Muscle layer of duodenum (tissue), 2 donors: ENCODE measurements around the gene MAN2A2.

Source experiments
- H3K27ac ChIP-seq: one replicate; pipeline ENCODE4 v1.7.0; 2013; ENCODE audit warnings: mild to moderate bottlenecking, low read length
- H3K27me3 ChIP-seq: one replicate; pipeline ENCODE4 v1.7.0; 2013; ENCODE audit warnings: low read depth, mild to moderate bottlenecking, control low read depth, low read length
- H3K36me3 ChIP-seq, 2 donors: one replicate each; pipeline ENCODE4 v1.7.0; 2013; ENCODE audit warnings: low read length in 2 of 2, control low read depth in 1 of 2, mild to moderate bottlenecking in 1 of 2; ENCODE audit not compliant: insufficient read depth in 2 of 2, control insufficient read depth in 1 of 2
- H3K4me1 ChIP-seq, 2 donors: one replicate each; pipeline ENCODE4 v1.7.0; 2013; ENCODE audit warnings: low read length in 2 of 2, mild to moderate bottlenecking in 2 of 2, control low read depth in 1 of 2, moderate library complexity in 1 of 2; ENCODE audit not compliant: insufficient read depth in 2 of 2, control insufficient read depth in 1 of 2
- H3K4me3 ChIP-seq, 2 donors: one replicate each; pipeline ENCODE4 v1.7.0; 2013; ENCODE audit warnings: low read length in 2 of 2, low read depth in 1 of 2, mild to moderate bottlenecking in 1 of 2
- H3K9me3 ChIP-seq, 2 donors: one replicate each; pipeline ENCODE4 v1.7.0; 2013; ENCODE audit warnings: low read length in 2 of 2, control low read depth in 1 of 2, mild to moderate bottlenecking in 1 of 2; ENCODE audit not compliant: control insufficient read depth in 1 of 2
- donor health status: healthy.

Gene MAN2A2

GRCh38 chr15:90954712-90955623 is 51.9 kb downstream of the MAN2A2 start, which contains the start of gene RCCD1:
RCCD1 (plus strand) TSS chr15:90954884; CDS start chr15:90956735, 1,851 bp downstream.
- H3K36me3 ChIP-seq, result peaks cover 27 to 40% of the 10 kb centered on the region in 2 donors
- H3K4me3 ChIP-seq, result peak within 1 kb of the TSS; percentile 81 to 88
- no peaks in the 10 kb centered on the region for H3K27me3 ChIP-seq
- no peaks in the 10 kb centered on the region for H3K9me3 ChIP-seq
- peaks cover 7 to 26% of the 10 kb centered on the region in 2 donors for H3K4me1 ChIP-seq
- H3K27ac ChIP-seq, result peak within 1 kb of the TSS; percentile 94

- Histone ChIP-seq H3K4me3 (peak overlapping the region in 1 of 2 donors; percentile 88), H3K27me3 (no peaks in the 10 kb centered on the region), H3K36me3 (peaks cover 22 to 35% of the 10 kb centered on the region in 2 donors), H3K9me3 (no peaks in the 10 kb centered on the region), H3K27ac (no peak overlapping the region), H3K4me1 (peaks cover 7 to 26% of the 10 kb centered on the region in 2 donors)
Observed at GRCh38 chr15:90955624-90956273, 52.6 kb downstream of the MAN2A2 start.

GRCh38 chr15:90956274-90957030 is 53.4 kb downstream of the MAN2A2 start:
- H3K27ac ChIP-seq, result no peak overlapping the region
- no peaks in the 10 kb centered on the region for H3K9me3 ChIP-seq
- H3K27me3 ChIP-seq, result no peaks in the 10 kb centered on the region
- peaks cover 7 to 26% of the 10 kb centered on the region in 2 donors for H3K4me1 ChIP-seq
- peaks cover 20 to 35% of the 10 kb centered on the region in 2 donors for H3K36me3 ChIP-seq
- H3K4me3 ChIP-seq, result peak overlapping the region in 1 of 2 donors; percentile 84

DNA sequence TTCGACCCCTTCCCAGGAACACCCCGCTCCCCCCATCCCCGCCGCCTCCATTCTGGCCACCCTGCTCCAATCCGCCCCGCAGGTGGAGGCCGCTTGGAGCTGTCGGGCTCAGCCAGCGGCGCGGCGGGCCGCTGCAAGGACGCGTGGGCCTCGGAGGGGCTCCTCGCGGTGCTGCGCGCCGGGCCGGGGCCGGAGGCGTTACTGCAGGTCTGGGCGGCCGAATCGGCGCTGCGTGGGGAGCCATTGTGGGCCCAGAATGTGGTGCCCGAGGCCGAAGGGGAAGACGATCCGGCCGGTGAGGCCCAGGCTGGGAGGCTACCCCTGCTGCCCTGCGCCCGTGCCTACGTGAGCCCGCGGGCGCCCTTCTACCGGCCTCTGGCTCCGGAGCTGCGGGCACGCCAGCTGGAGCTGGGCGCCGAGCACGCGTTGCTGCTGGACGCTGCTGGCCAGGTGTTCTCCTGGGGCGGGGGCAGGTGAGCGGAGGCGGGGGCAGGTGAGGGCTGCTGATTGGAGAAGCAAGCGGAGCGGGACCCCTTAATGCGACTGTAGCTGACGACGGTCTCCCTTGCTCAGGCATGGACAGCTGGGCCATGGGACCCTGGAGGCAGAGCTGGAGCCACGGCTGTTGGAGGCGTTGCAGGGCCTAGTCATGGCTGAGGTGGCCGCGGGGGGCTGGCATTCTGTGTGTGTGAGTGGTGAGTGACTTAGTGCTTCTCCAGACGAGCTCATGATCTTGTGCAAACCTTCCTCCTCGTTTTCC is 54.1 kb downstream of the MAN2A2 start:
- Histone ChIP-seq H3K36me3 (peaks cover 26 to 35% of the 10 kb centered on the region in 2 donors), H3K27me3 (no peaks in the 10 kb centered on the region), H3K27ac (no peak overlapping the region), H3K4me1 (peaks cover 7 to 26% of the 10 kb centered on the region in 2 donors), H3K4me3 (peak overlapping the region; percentile 1 to 84), H3K9me3 (no peaks in the 10 kb centered on the region)

- peaks cover 24 to 31% of the 10 kb centered on the region in 2 donors for H3K36me3 ChIP-seq
- no peak overlapping the region for H3K27ac ChIP-seq
- no peaks in the 10 kb centered on the region for H3K9me3 ChIP-seq
- peaks cover 7 to 26% of the 10 kb centered on the region in 2 donors for H3K4me1 ChIP-seq
- H3K4me3 ChIP-seq, result peak overlapping the region; percentile 1 to 84
- no peaks in the 10 kb centered on the region for H3K27me3 ChIP-seq
Observed at GRCh38 chr15:90957791-90958190, 54.7 kb downstream of the MAN2A2 start.

GRCh38 chr15:90959028-90959595 is 56.0 kb downstream of the MAN2A2 start:
- H3K4me1 ChIP-seq, result peaks cover 7 to 26% of the 10 kb centered on the region in 2 donors
- no peaks in the 10 kb centered on the region for H3K9me3 ChIP-seq
- no peak overlapping the region for H3K27ac ChIP-seq
- peaks cover 18 to 25% of the 10 kb centered on the region in 2 donors for H3K36me3 ChIP-seq
- H3K4me3 ChIP-seq, result no peak overlapping the region
- H3K27me3 ChIP-seq, result no peaks in the 10 kb centered on the region

- H3K4me1 ChIP-seq, result peaks cover 7 to 26% of the 10 kb centered on the region in 2 donors
- H3K36me3 ChIP-seq, result peaks cover 18 to 25% of the 10 kb centered on the region in 2 donors
- H3K9me3 ChIP-seq, result no peaks in the 10 kb centered on the region
- no peaks in the 10 kb centered on the region for H3K27me3 ChIP-seq
- no peak overlapping the region for H3K4me3 ChIP-seq
- no peak overlapping the region for H3K27ac ChIP-seq
Observed at GRCh38 chr15:90959894-90960293, 56.8 kb downstream of the MAN2A2 start.

GRCh38 chr15:90960298-90961091 is 57.4 kb downstream of the MAN2A2 start:
- Histone ChIP-seq H3K27ac (no peak overlapping the region), H3K27me3 (no peaks in the 10 kb centered on the region), H3K4me3 (no peak overlapping the region), H3K36me3 (peaks cover 18 to 25% of the 10 kb centered on the region in 2 donors), H3K9me3 (no peaks in the 10 kb centered on the region), H3K4me1 (peaks cover 5 to 21% of the 10 kb centered on the region in 2 donors)

DNA sequence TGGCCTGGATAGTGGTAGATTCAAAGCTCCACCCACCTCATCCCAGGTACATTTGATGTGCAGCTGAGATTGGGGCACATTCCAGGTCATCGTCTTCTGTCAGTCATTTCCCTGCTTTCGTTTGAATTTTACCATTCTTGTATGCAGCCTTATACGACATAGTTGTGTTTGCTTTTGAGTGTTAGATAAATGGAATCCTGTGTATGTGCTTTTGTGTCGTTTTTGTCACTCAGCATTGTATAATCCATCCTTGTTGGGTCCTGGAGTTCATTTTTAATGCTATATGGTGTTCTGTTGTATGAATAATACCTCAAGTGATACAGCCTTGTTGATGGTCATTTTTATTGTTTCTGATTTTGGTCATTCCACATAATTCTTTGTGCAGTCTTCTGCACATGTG is 58.9 kb downstream of the MAN2A2 start:
- Histone ChIP-seq H3K4me3 (no peak overlapping the region), H3K9me3 (no peaks in the 10 kb centered on the region), H3K27ac (no peak overlapping the region), H3K4me1 (peaks cover 0 to 10% of the 10 kb centered on the region in 2 donors), H3K36me3 (peaks cover 23 to 35% of the 10 kb centered on the region in 2 donors), H3K27me3 (no peaks in the 10 kb centered on the region)

GRCh38 chr15:90966262-90966661 is 63.2 kb downstream of the MAN2A2 start:
- no peak overlapping the region for H3K4me3 ChIP-seq
- H3K27ac ChIP-seq, result no peak overlapping the region
- peaks cover 15 to 30% of the 10 kb centered on the region in 2 donors for H3K36me3 ChIP-seq
- H3K27me3 ChIP-seq, result no peaks in the 10 kb centered on the region
- H3K9me3 ChIP-seq, result no peaks in the 10 kb centered on the region
- no peaks in the 10 kb centered on the region for H3K4me1 ChIP-seq
